WI38 (cell line): Measurements from ENCODE around the gene SPRED2.

ENCODE experiments used
- H3K4me3 ChIP-seq: 2 replicates; pipeline ENCODE4 v1.5.1; 2011; ENCODE audit warnings: low read depth, mild to moderate bottlenecking, control low read depth, low read length
- CTCF ChIP-seq: IDR thresholded peaks from 2 replicates; pipeline ENCODE4 v1.5.1; 2012; ENCODE audit warnings: low read depth, mild to moderate bottlenecking, control low read depth, low read length

SPRED2 gene

GRCh38 chr2:65411056-65411795, 21.2 kb downstream of the SPRED2 start:
- no peak overlapping the region for H3K4me3 ChIP-seq
- no peak for TF ChIP-seq CTCF

- no peak for TF ChIP-seq CTCF
- no peak overlapping the region for H3K4me3 ChIP-seq
Observed at GRCh38 chr2:65409045-65409444, 23.4 kb downstream of the SPRED2 start.

- no peak for TF ChIP-seq CTCF
Observed at GRCh38 chr2:65407240-65407639, 25.2 kb downstream of the SPRED2 start.

GRCh38 chr2:65404988-65405697, 27.3 kb downstream of the SPRED2 start:
- TF ChIP-seq CTCF = no peak
- no peak overlapping the region for H3K4me3 ChIP-seq

More at GRCh38 chr2:65407240-65407639, 25.2 kb downstream of the SPRED2 start:
- no peak overlapping the region for H3K4me3 ChIP-seq

GRCh38 chr2:65403529-65403915, 28.9 kb downstream of the SPRED2 start:
- no peak for TF ChIP-seq CTCF
- no peak overlapping the region for H3K4me3 ChIP-seq

GRCh38 chr2:65402780-65403528, 29.4 kb downstream of the SPRED2 start:
- no peak overlapping the region for H3K4me3 ChIP-seq
- no peak for TF ChIP-seq CTCF
